Measurements from ENCODE around the gene SPEN.
"Not testable (repeated sequence)": the region's sequence is repeated elsewhere in the genome, so short reads cannot be mapped to it uniquely, and the experiment has no call there.

Gene SPEN

DNA sequence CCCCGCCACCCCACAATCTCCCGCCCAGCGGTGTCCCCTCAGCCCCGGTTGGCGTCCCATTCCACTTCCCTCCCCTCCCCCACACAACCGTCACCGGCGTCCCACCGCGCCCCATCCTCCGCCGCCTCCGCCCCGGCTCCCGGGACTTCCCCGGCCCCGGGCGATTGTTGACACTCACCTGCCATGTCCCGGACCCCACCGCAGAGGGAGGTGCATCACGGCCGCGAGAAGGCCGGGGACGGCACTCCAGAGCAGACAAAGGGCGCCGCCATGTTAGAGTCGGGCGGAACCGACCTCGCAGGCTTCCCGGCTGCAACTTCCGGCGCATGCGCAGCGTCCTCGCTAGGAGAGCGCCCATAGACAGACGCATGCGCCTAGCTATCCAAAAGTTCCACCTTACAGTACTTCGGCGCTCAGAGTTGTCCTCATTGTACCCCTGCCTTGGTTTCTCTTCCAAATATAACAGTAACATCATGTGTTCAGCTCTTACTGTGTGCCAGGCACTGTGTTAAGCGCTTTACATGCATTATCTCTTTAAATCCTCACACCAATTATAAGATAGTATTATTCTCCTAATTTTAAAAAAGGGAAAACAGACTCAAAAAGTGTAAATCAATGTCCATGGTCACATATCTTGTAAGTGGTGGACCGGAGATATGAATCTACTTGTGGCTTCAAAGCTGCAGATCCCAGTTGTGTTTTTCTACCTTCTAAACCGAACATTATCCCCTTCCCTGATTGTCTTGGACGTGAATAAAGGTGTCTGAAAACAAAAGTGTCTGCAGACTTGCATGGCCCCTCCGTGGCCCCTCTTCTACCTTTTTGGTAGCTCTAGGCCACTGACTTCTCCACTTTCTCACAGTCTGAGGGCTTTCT is 128.5 kb downstream of the SPEN start, which contains the start of gene ZBTB17:
Gene ZBTB17, minus strand, starts transcription at position 297 of the 876 bp plus-strand sequence. CDS start 27,606 bp downstream, outside the sequence.
- Histone ChIP-seq H3K9me3 (ENCODE audit: low read length) (no peaks in the 10 kb centered on the region; the same call in 1 of the 2 replicates), H3K4me2 (ENCODE audit: low read length) (peak within 1 kb of the TSS; percentile 73), H3K27ac (ENCODE audit: low read depth, low read length, poor library complexity, severe bottlenecking) (peak within 1 kb of the TSS; percentile 61), H3K4me1 (ENCODE audit: insufficient read depth, low read length, severe bottlenecking) (peaks cover 23% of the 10 kb centered on the region), H3K9ac (ENCODE audit: low read length) (peak within 1 kb of the TSS; percentile 57), H3K4me3 (ENCODE audit: low read depth, low read length, poor library complexity, severe bottlenecking) (peak within 1 kb of the TSS; percentile 76), H3K79me2 (ENCODE audit: insufficient read depth, low read length) (no peaks in the 10 kb centered on the region), H3K36me3 (ENCODE audit: insufficient read depth, low read length) (peaks cover 18% of the 10 kb centered on the region), H3K9me2 (ENCODE audit: low read depth, low read length) (no peaks in the 10 kb centered on the region), H2AFZ (ENCODE audit: low read length) (peak within 1 kb of the TSS; percentile 67; the same call in 1 of the 2 replicates), H4K20me1 (ENCODE audit: insufficient read depth, low read length) (no peaks in the 10 kb centered on the region), H3K27me3 (ENCODE audit: insufficient read depth, low read length) (no peaks in the 10 kb centered on the region), H3F3A (ENCODE audit: insufficient read depth, low read length) (no peaks in the 10 kb centered on the region)
- TF ChIP-seq, protein P1, sequence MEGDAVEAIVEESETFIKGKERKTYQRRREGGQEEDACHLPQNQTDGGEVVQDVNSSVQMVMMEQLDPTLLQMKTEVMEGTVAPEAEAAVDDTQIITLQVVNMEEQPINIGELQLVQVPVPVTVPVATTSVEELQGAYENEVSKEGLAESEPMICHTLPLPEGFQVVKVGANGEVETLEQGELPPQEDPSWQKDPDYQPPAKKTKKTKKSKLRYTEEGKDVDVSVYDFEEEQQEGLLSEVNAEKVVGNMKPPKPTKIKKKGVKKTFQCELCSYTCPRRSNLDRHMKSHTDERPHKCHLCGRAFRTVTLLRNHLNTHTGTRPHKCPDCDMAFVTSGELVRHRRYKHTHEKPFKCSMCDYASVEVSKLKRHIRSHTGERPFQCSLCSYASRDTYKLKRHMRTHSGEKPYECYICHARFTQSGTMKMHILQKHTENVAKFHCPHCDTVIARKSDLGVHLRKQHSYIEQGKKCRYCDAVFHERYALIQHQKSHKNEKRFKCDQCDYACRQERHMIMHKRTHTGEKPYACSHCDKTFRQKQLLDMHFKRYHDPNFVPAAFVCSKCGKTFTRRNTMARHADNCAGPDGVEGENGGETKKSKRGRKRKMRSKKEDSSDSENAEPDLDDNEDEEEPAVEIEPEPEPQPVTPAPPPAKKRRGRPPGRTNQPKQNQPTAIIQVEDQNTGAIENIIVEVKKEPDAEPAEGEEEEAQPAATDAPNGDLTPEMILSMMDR (IDR thresholded peaks at IDR 0.05; ENCODE audit: low read length): no peak
- TF ChIP-seq EZH2 (IDR thresholded peaks at IDR 0.05; ENCODE audit: borderline replicate concordance, low read length): no peak

DNA sequence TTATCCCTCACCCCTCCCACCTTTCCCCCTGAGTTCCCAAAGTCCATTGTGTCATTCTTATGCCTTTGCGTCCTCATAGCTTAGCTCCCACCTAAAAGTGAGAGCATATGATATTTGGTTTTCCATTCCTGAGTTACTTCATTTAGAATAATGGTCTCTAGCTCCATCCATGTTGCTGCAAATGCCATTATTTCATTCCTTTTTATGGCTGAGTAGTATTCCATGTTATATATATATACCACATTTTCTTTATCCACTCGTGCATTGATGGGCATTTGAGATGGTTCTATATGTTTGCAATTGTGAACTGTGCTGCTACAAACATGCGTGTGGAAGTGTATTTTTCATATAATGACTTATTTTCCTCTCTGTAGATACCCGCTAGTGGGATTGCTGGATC is 130.4 kb downstream of the SPEN start:
- H2AFZ ChIP-seq (ENCODE audit: low read length); H3K9me2 ChIP-seq (ENCODE audit: low read depth, low read length); H3K4me2 ChIP-seq (ENCODE audit: low read length); H3F3A ChIP-seq (ENCODE audit: insufficient read depth, low read length); H3K9me3 ChIP-seq (ENCODE audit: low read length); H3K36me3 ChIP-seq (ENCODE audit: insufficient read depth, low read length); H3K27me3 ChIP-seq (ENCODE audit: insufficient read depth, low read length); H4K20me1 ChIP-seq (ENCODE audit: insufficient read depth, low read length); H3K79me2 ChIP-seq (ENCODE audit: insufficient read depth, low read length); H3K27ac ChIP-seq (ENCODE audit: low read depth, low read length, poor library complexity, severe bottlenecking); H3K9ac ChIP-seq (ENCODE audit: low read length); H3K4me3 ChIP-seq (ENCODE audit: low read depth, low read length, poor library complexity, severe bottlenecking): not testable (repeated sequence)
- peaks cover 23% of the 10 kb centered on the region for H3K4me1 ChIP-seq (ENCODE audit: insufficient read depth, low read length, severe bottlenecking)

DNA sequence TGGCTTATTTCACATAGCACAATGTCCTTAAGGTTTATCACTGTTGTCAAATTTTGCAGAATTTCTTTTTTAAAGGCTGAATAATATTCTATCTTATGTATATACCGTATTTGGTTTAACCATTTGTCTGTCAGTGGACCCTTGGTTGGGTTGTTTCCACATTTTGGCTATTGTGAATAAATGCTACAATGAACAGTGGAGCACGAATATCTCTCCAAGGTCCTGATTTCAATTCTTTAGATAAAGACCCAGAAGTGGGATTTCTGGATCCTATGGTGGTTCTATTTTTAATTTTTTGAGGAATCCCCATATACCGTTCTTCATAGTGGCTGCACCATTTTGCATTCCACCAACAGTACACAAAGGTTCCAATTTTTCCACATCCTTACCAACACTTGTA is 134.2 kb downstream of the SPEN start:
- H3K27me3 ChIP-seq (ENCODE audit: insufficient read depth, low read length): no peaks in the 10 kb centered on the region; the same call in 1 of the 2 replicates
- no peak for TF ChIP-seq EZH2 (IDR thresholded peaks at IDR 0.05; ENCODE audit: borderline replicate concordance, low read length)
- TF ChIP-seq, protein P1 (IDR thresholded peaks at IDR 0.05; ENCODE audit: low read length): no peak
- H4K20me1 ChIP-seq (ENCODE audit: insufficient read depth, low read length): no peaks in the 10 kb centered on the region
- peaks cover 3% of the 10 kb centered on the region for H3K9me3 ChIP-seq (ENCODE audit: low read length)
- H3K9me2 ChIP-seq (ENCODE audit: low read depth, low read length): no peaks in the 10 kb centered on the region
- H2AFZ ChIP-seq (ENCODE audit: low read length): no peak overlapping the region
- no peak overlapping the region for H3K4me3 ChIP-seq (ENCODE audit: low read depth, low read length, poor library complexity, severe bottlenecking)
- no peak overlapping the region for H3K4me2 ChIP-seq (ENCODE audit: low read length)
- no peaks in the 10 kb centered on the region for H3K79me2 ChIP-seq (ENCODE audit: insufficient read depth, low read length)
- no peaks in the 10 kb centered on the region for H3K4me1 ChIP-seq (ENCODE audit: insufficient read depth, low read length, severe bottlenecking)
- H3K36me3 ChIP-seq (ENCODE audit: insufficient read depth, low read length): no peaks in the 10 kb centered on the region
- H3F3A ChIP-seq (ENCODE audit: insufficient read depth, low read length): no peaks in the 10 kb centered on the region
- no peak overlapping the region for H3K9ac ChIP-seq (ENCODE audit: low read length)
- no peak overlapping the region for H3K27ac ChIP-seq (ENCODE audit: low read depth, low read length, poor library complexity, severe bottlenecking)
